NCI-H510A (cell line): ENCODE data around the gene SLC9A8.
"Not testable (repeated sequence)": the region's sequence is repeated elsewhere in the genome, so short reads cannot be mapped to it uniquely, and the experiment has no call there.

ENCODE experiments used
- DNase-seq: peaks from one replicate; lab custom pipeline; 2025; lab: John Stamatoyannopoulos, UW

Gene SLC9A8

GRCh38 chr20:49786668-49787370, 25.8 kb upstream of the SLC9A8 start:
- no peak for DNase-seq

GRCh38 chr20:49787371-49788357, 25.0 kb upstream of the SLC9A8 start:
- no peak for DNase-seq

GRCh38 chr20:49790077-49790798, 22.4 kb upstream of the SLC9A8 start:
- no peak for DNase-seq

GRCh38 chr20:49791165-49791564, 21.5 kb upstream of the SLC9A8 start:
- DNase-seq: no peak

- DNase-seq: no peak
Observed at GRCh38 chr20:49792006-49792405, 20.6 kb upstream of the SLC9A8 start.

- DNase-seq: no peak
Observed at GRCh38 chr20:49792611-49793010, 20.0 kb upstream of the SLC9A8 start.

GRCh38 chr20:49794336-49795134, 18.1 kb upstream of the SLC9A8 start:
- no peak for DNase-seq

- DNase-seq: no peak
Observed at GRCh38 chr20:49795135-49795424, 17.5 kb upstream of the SLC9A8 start.

- DNase-seq: no peak
Observed at GRCh38 chr20:49796600-49797343, 15.9 kb upstream of the SLC9A8 start.

- no peak for DNase-seq
Observed at GRCh38 chr20:49797344-49797615, 15.3 kb upstream of the SLC9A8 start.

GRCh38 chr20:49798718-49799117, 13.9 kb upstream of the SLC9A8 start:
- DNase-seq: no peak

- DNase-seq: no peak
Observed at GRCh38 chr20:49799698-49800097, 12.9 kb upstream of the SLC9A8 start.

- no peak for DNase-seq
Observed at GRCh38 chr20:49803418-49803817, 9.2 kb upstream of the SLC9A8 start.

- no peak for DNase-seq
Observed at GRCh38 chr20:49804364-49804763, 8.3 kb upstream of the SLC9A8 start.

GRCh38 chr20:49805224-49805876, 7.3 kb upstream of the SLC9A8 start:
- not testable (repeated sequence) for DNase-seq

- no peak for DNase-seq
Observed at GRCh38 chr20:49808753-49809152, 3.9 kb upstream of the SLC9A8 start.

- no peak for DNase-seq
Observed at GRCh38 chr20:49809803-49810359, 2.7 kb upstream of the SLC9A8 start.

GRCh38 chr20:49810491-49811190, 2.0 kb upstream of the SLC9A8 start:
- DNase-seq: no peak

GRCh38 chr20:49811825-49812506, 662 bp upstream of the SLC9A8 start:
- DNase-seq: no peak
